Astrocyte of the spinal cord (primary cell): ENCODE data around the gene LFNG.

Experiments used
- DNase-seq: peaks from one replicate; pipeline ENCODE4 v3.0.0; 2011; ENCODE audit warnings: low read depth, low spot score
- H3K4me3 ChIP-seq: 2 replicates; pipeline ENCODE4 v1.5.1; 2011; ENCODE audit warnings: low read depth, mild to moderate bottlenecking, low read length, moderate library complexity
- CTCF ChIP-seq: IDR thresholded peaks from 2 replicates; pipeline ENCODE4 v1.5.1; 2012; ENCODE audit warnings: low read depth, mild to moderate bottlenecking, low read length, inconsistent platforms
- in situ Hi-C: cut with HindIII; loops from 2 replicates; pipeline ENCODE4 v1.10.0; 2017; ENCODE audit warnings: low sequenced_read_pairs

Gene LFNG

DNA sequence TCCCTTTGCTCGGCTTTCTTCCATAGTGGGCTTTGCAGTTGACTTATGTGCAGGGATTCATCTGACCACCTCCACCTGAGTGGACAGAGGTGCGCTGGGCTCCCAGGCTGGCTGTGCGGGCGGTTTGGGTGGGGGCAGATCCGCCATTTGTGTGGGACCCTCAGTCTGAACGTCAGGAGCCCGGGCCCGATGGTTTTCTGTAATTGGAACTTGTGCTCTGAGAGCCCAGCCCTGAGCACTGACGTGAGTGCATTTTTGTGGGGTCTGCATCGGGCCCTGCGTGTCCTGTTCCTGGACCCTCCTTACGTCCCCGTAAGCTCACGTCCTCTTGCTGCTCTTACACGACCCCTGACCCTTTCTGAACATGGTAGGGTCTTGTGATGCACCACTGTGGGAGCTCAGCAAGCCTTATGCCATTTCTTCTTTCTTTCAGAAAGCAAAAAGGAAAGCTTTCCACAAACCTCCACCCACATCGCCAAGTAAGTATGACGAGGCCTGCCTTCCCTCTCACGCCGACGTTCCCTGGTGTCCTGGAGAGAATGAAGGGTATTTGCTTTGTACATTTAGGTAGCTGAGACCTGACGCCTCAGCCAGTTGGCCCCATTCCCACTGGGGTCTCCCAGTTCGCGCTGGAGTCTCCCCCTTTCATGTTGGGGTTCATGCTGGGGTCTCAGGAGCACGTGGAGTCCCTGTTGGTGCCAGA lies 49.1 kb downstream of the LFNG start:
- TF ChIP-seq CTCF = no peak
- in situ Hi-C loops = no loop called here
- DNase-seq = no peak
- H3K4me3 ChIP-seq = no peak overlapping the region

DNA sequence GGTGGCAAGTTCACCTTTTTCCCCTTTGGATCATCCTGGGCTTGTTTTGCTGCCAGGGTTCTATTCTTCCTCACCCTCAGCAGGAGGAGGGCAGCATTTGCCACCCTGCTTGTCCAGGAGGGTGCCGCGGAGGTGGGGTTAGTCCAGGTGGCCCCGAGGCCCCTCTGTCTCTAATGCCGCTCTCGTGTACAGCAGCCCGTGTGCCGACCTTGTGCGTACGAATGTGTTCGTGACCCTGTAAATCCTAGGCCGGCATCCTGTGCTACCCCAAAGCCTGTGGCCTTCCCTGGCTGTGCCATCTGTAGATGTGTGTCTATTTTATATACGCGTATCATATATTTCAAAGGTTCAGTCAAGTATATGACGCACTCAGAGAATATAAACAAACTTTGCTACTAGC lies 49.8 kb downstream of the LFNG start:
- in situ Hi-C loops = no loop called here
- H3K4me3 ChIP-seq = no peak overlapping the region
- DNase-seq = no peak
- no peak for TF ChIP-seq CTCF

DNA sequence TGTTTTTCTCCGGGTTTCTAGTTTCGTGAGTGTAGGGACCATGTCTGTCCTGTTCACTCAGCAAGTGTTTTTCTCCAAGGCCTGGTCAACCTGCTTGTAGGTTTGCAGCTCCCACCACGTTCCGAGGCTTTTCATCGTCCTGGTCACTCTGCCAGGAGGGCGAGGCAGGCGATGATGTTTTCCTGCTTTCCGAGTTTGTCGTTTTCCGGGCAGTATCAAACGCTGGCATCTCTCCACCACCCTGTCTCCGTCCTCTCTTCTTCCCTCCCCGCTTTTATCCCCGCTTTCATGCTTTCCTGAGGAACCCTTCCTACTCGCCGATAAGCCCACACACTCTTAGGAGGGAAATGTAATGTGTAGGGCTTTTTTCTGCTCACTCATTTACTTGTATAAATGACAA lies 50.4 kb downstream of the LFNG start:
- TF ChIP-seq CTCF = no peak
- in situ Hi-C loops = no loop called here
- DNase-seq = no peak
- no peak overlapping the region for H3K4me3 ChIP-seq

DNA sequence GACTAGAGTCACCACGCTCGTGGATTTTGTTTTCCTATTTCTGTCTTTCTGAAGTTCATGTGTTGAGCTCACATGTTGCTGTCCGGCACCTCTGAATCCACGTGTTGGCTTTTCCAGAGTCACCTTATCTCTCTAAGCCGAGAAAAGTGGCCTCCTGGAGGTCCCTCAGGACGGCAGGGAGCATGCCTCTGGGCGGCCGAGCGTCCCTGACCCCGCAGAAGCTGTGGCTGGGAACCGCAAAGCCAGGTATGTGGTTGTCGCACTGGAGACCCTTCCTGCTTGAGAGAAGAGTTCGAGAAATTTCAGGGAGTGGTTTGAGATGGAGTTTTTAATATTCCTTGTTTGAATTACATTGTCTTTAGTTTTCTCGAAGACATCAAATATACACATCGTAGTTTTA lies 51.8 kb downstream of the LFNG start:
- no peak overlapping the region for H3K4me3 ChIP-seq
- no peak for TF ChIP-seq CTCF
- in situ Hi-C loops = no loop called here
- no peak for DNase-seq

GRCh38 chr7:2572101-2572842 lies 52.7 kb downstream of the LFNG start:
- H3K4me3 ChIP-seq = no peak overlapping the region
- no peak for TF ChIP-seq CTCF
- in situ Hi-C loops = no loop called here
- peak; percentile 53 for DNase-seq

GRCh38 chr7:2573761-2574160 lies 54.2 kb downstream of the LFNG start:
- no peak overlapping the region for H3K4me3 ChIP-seq
- in situ Hi-C loops = no loop called here
- DNase-seq = no peak
- TF ChIP-seq CTCF = no peak
